GM19043 (cell line): Measurements from ENCODE around the gene XRCC5.
"Not testable (repeated sequence)": the region's sequence is repeated elsewhere in the genome, so short reads cannot be mapped to it uniquely, and the experiment has no call there.

ENCODE experiments used
- ATAC-seq: cut with Tn5 transposase; IDR thresholded peaks from one replicate; pipeline ENCODE4 v1.9.1; 2021; ENCODE audit warnings: low read depth; ENCODE audit not compliant: unreplicated experiment

Gene XRCC5

DNA sequence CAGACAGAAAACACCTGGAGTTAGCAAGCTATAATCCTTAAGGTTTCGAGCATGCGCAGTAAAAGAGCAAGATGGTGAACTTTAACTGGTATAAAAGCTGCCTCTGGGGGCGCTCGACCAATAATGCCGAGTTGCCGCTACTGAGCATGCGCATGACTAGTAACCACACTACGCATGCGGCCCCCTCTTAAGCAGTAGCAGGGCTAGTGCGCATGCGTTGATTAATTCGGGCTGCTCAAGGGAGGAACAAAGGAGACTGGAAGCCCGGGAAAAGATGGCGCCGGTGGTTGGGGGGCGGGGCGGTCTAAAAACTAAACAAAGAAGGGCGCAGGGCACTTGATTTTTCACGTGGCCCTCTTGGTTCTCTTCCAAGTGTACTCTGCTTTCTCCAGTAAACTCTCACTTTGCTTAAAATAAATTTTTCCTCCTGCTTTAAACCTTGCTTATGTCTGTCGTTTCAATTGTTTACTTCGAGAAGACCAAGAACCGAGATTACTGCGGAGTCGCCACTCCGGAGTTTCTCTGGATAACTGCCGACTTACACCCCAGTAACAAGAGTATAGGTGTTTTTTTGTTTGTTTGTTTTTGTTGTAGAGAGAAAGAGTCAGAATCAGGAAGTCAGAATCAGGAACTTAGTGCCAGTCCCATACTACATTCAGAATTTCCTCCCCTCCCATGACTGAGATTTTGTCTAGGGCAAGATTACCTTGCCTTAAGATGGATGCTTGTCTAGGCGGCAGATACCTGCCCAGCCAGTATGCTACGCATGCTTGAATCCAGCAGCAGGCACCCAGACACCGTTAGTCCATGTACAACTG, 5.8 kb downstream of the XRCC5 start:
- ATAC-seq: peak; percentile 28

DNA sequence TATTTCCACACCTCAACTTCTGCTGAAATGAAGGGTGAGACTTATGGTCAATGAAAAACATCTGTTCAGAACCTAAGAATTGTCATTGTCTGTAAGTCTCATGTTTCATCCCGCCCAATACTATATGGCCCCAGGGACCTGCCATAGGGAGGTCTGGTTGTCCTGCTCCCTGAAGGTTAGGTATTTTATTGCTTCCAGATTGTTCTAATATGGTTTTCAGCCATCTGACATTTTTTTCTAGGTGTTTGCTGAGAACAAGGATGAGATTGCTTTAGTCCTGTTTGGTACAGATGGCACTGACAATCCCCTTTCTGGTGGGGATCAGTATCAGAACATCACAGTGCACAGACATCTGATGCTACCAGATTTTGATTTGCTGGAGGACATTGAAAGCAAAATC, 7.3 kb downstream of the XRCC5 start:
- no peak for ATAC-seq

DNA sequence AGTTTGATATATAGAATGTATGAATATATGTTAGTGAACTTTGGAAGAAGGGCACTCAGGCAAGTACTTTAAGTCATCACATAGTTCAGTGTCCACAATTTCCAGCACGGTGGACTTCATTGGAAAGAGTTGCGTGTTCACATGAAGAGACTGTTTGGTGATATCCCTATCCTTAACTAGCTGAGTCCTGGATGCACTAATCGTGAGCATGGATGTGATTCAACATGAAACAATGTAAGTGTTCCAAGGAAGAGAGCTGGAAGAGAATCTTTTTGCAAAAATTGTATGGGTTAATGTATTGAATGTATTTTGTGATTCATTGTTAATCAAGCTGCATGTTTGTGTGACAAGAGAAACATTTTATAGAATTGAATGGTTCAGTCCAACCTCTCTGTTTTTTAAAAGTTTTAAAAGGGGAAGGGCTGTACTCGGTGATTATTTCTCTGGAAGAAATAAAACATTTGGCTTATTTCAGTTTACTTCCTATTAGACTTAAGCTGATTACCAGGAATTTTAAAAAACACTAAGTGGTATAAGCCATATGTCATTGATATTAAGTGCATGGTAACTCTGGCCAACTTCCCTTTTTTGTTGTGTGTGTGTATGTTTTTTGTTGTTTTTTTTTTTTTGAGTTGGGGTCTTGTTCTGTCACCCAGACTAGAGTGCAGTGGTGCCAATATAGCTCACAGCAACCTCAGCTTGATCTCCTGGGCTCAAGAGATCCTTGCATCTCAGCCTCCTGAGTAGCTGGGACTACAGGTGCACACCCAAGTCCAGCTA, 8.6 kb downstream of the XRCC5 start:
- ATAC-seq: no peak

DNA sequence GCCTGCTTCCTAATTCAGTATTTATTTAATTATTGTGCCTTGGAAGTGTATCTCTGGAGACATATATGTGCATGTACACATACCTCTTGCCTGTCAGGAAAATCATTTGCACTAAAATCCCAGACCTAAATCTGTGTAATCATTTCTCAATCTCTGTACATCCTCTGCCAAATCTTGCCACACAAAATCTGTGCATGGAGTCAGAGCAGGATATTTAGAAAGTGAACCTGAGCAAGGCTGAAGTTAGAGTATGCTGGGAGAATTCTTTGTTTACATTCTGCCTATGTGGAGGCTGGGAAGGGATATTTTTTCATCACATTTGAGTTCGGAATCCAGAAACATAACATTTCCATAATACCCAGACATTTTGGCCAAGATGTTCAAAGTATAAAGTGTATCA, 9.3 kb downstream of the XRCC5 start:
- ATAC-seq: no peak

DNA sequence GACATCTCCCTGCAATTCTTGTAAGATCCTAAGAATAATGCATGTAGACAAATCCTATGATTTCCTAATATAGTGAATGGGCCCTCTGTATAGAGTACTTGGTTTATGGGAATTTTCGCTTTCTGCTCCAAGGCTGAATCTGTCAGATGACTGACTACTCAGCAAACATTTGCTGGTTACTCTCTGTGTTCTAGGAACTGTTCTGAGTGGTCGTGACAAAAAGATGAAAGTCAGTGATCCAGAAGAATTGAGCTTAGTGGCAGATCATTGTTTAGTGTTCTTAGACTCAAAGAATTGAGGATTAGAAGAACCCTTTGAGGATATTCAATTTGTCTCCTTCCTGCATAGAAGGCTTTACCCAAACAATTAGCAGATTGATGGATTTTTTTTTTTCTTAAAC, 10.0 kb downstream of the XRCC5 start:
- no peak for ATAC-seq

DNA sequence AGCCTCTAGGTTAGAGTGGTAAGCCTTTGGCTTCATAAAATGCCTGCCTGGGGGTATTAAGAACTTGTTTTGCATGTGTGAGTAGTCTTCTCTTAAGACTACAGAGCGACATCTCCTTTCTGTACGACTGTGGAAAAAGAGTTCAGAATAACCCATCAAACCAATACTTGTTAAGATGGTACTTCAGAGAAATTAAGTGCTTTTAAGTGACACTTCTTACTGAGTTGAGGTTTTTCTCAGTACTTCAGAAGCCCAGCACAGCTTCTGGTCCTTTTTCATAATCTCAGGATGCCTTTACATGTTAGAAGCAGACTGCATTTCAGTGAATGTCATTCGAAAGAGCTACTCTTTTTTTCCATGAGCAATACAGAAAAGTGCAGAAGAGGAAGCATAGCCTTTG, 10.8 kb downstream of the XRCC5 start:
- ATAC-seq: no peak

DNA sequence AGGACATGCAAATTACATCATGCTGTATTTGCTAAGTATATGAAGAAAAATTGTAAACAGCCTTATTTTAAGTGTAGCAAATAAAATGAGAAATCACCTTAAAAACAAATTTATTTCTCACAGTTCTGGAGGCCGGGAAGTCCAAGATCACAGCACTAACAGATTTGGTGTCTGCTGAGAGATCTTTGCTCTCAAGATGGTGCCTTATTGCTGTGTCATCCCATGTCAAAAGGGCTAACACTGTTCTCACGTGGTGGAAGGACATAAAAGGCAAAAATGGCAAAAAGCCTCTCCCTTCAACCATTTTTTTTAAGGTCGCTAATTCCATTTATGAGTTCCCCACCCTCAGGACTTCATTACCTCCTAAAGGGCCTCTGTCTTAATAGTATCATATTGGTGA, 12.1 kb downstream of the XRCC5 start:
- no peak for ATAC-seq

DNA sequence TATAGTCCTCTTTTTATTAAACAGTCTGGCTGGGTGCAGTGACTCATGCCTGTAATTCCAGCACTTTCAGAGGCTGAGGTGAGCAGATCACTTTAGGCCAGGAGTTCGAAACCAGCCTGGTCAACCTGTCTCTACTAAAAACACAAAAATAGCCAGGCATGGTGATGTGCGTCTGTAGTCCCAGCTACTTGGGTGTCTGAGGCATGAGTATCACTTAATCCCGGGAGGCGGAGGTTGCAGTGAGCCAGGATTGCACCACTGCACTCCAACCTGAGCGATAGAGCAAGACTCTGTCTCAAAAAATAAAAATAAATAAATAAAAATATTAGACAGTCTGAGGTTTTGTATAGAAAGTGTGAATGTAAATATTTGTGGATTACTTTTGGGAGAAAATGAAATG, 17.8 kb downstream of the XRCC5 start:
- ATAC-seq: no peak

DNA sequence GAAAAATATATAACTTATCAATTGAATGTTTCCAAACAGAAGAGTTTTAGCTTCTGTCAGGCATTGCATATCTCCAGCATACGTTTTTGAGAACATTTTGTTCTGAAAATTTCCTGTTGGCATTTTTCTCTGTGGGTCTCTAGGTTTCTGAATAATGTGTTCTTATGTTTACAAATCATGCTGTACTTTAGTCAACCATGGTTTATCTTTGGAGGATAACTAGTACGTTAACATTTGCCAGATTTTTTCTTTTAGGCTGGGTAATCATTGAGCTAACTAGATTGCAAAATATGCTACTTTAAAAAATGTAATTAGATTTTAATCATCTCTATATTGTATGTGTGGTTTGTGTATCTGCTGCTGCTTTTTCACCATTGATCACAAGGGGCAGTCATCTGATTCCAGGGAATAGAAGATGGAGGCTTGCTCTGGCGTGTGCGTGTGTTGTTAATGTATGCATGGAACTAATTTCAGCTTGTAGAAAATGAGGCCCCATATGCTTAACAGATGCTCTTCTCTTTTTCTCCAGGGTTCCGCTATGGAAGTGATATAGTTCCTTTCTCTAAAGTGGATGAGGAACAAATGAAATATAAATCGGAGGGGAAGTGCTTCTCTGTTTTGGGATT, 21.3 kb downstream of the XRCC5 start:
- no peak for ATAC-seq

DNA sequence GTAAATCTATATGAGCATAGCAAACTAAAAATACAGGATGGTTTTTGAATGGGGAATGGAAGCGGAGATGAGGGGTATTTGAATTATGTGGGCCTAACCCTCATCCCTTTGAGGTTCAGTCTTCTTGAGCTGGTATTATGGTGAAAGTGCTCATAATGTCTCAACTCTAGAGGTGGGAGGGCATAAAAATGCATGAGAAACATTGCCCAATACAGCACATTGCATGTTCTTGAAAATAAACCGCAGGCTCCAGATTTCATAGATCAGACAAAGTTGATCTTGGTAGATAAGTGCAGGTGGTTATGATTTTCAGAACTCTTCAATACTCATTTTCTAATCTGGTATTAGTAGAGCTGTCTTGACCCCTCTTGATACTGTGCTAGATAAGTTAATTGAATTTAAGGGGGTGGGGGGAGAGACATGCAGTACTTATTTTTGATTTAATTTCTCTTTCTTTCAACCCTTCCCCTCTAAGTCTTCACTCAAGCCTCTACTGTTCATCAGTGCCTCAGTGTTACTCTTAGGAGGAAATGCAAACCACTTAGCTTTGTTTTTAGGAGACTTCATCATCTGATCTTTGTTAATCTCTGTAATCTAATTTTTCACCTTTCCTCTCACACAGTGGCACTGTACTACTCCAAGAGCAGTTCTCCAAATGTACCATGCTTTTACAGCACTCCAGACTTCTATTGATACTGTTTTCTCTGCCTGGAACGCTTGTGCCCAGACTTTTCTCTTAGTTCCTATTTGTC, 22.2 kb downstream of the XRCC5 start:
- no peak for ATAC-seq

DNA sequence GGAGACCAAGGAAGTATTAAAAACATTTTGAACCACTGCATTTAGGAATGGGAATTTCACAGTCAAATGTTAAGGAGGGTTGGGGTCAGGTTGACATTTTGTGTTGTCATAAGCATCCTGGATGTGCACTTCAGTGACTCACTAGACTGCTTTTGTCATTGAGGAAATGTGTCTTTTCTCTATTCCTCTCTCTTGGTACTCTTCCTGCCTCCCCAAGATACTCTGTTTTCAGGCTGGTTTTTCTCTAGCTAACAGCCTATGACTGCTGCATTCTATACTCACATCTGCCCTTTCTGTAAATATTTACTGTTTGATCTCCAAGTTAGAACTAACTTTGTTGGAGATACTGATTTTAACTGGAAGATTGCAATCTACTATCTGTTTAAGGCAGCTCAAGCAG, 23.4 kb downstream of the XRCC5 start:
- ATAC-seq: no peak

DNA sequence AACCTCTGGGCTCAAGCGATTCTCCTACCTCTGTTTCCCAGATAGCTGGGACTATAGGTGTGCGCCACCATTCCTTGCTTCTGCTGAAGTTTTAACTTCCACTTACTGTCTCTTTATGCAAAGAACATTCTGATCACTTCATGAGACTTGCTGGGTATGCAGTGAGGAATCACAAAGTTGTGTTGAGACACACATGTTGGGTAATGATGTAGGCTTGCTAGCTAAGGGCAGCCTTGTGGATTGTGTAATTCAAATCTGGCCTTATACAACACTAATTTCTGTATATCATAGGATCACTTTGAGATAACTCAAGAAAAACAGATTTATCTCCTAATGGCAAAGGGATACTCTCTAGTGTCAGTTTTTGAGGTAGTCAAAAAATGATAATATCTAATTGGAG, 24.2 kb downstream of the XRCC5 start:
- ATAC-seq: no peak

DNA sequence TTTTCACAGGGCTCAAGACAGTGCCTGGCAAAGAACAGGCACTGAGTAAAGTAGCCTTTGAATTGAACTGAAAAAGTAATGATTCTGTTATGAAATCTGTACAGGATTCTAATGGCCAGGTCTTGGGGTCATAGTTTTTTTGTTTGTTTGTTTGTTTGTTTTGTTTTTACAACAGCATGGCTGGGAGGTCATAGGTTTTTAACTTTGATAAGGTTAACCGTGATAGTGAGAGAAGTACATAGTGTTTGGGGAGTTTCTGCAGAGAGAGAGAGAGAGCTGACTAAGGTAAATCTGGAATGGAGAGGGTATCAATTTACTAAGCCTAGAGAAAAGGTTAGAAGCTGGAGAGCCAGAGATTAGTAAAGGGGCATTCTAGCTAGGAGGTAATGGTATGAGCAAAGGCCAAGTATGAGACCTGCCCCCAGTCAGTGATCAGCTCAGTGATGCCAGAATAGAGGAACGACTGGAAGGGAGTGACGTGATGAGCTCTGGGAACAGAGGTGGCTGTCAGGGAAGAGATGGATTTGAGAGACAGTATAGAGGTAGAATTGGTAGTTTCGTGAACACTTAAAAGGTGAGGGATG, 25.9 kb downstream of the XRCC5 start:
- no peak for ATAC-seq

DNA sequence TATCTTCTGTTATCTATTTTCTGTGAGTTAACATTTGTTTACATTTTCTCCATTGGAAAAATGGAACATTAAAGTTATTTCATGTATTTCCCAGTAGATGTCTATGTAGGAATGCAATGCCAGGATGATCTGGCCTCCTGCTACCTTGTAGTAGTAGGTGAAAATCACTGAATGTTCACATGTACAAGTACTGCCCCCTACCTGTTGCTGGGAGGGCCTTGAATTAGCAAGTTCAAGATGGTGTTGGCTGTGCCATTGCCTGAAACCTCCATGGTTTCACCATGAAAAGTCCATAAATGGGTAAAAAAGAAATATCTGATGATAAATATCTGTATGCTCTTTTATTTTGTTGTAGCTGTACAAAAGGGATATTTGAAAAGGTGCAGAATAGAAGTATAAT, 30.7 kb downstream of the XRCC5 start:
- ATAC-seq: no peak

DNA sequence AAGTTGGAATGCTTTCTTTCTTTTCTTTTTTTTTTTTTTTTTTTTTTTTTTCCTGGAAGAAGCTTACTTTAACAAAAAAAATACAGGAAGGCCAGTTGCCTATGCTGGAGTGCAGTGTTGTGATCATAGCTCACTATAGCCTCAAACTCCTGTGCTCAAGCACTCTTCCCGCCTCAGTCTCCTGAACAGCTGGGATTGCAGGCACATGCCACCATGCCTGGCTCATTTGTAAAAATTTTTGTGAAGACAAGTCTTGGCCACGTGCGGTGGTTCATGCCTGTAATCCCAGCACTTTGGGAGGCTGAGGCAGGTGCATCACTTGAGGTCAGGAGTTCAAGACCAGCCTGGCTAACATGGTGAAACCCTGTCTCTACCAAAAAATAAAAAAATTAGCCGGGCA, 32.4 kb downstream of the XRCC5 start:
- ATAC-seq: not testable (repeated sequence)

DNA sequence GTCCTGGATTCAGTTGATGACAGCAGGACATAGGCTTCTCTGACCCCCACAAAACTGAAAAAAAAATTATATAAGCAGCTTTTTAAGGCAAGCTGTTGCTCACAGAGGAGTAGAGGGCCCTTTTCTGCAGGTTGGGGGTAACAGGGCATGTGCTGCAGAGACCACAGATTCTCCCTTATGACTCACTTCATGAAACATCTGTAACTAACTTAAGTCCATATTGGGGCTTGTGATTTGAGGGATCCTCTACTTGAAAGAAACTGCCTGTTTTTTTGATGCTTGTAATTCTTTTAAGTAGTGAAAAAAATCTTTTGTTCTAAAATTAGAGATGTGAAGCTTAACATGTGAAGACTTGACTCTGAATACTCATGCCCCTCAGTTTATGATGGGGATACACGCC, 33.4 kb downstream of the XRCC5 start:
- ATAC-seq: peak; percentile 99

DNA sequence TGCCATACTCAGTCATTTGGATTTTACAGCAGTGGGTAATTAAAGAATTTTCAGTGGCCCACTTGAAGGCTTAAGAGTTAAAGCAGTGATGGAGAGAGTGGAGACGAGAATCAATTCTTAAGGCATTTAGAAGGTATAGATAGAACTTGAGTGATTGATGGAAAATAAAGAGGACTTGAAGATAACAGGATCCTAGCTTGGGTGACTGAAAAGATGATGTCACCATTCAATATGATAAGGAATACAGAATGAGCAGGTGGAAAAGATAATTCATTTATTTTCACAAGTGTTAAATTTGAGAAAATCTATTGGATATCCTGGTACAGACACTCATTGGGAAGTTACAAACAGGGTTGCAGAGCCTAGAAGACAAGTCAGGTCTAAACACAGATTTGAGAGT, 35.2 kb downstream of the XRCC5 start:
- no peak for ATAC-seq

DNA sequence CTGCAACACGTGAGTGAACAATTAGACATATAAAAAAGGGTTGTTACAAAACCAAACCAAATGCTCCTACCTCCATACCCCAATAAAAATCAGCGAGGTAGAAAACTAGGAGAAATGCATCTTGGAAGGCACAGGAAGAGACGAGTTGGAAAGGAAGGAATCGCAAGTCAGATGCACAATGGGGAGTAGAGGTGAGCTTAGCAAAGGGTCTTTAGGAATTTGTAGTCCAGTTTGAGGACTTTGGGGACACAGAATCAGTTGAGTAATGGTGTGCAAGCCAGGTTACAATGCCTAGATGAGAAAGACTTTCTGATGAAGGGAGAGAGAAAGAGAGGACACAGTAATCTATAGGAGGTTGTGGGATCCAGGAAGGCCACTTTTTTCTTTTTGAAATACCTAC, 35.7 kb downstream of the XRCC5 start:
- ATAC-seq: no peak

DNA sequence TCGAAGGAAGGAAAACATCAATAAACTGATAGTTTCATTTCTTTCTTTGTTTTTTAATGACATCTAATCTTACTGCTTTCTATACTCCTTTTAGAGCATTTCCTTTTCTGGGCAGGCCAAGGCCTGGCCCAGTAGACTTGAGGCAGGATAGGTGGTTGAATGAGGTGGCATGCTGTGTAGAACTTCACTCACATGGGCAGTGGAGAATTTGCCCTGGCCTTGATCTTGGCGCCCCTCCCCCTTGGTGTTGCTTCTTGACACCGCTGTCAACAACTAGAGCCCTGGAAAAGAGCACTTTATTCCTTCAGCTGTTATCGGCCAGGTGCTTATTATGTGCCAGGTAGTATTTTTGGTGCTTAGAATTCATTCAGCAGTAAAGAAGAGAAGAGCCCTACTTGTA, 37.4 kb downstream of the XRCC5 start:
- ATAC-seq: no peak
